ENCODE results near the gene B3GALT6. TPM values are rescaled to one million over a fixed set of nuclear protein-coding genes. Genes with fewer than 3 reads are reported as not detected.

B3GALT6 gene
- total RNA-seq, 1 donor from 2014 or later, result 15.8 TPM

DNA sequence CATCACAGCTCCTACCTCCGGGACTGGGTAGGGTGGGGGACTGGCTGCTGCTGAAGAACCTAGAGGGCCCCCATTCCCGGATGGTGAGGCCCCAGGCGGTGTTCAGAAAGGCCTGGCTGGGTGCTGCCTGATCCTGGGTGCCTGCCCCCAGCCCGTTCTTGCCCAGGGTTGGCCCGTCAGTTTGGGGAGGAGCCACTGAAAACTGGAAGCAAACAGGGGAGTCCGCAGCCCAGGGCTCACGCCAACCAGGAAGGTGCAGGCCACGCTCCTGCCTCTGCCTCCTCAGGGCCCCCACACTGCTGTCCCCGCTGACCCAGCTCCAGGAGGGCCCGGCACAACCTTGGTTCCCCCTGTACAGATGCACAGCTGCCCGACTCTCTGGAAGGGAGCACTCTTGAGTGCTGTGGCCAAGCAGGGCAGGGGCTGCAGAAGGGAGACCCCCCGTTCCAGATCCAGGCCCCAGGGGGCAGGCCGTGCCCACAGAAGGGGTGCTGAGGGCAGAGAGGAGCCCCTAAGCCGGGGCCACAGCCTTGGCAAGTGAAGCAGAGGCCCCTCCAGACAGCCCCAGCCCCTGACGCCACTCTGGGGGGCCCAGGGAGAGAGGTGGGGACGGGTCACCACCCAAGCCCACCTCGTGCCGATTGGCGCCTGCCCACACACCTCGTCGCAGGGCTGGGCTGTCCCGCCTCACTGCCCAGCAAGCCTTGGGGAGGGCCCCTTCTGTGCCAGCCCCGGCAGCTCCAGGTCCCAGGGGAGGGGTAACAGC lies 9.0 kb downstream of the B3GALT6 start:
- peaks cover 6% of the 10 kb centered on the region for H3K27me3 ChIP-seq
- Mint-ChIP-seq H3K9me3 (no peaks in the 10 kb centered on the region), H3K4me1 (peaks cover 4% of the 10 kb centered on the region), H3K36me3 (no peaks in the 10 kb centered on the region), H3K27me3 (ENCODE audit: insufficient read depth, low read depth) (peaks cover 2% of the 10 kb centered on the region), H3K4me3 (no peak overlapping the region), H3K27ac (no peak overlapping the region)
- no peak overlapping the region for H3K4me3 ChIP-seq
- TF ChIP-seq EZH2phosphoT487 (IDR thresholded peaks at IDR 0.05) (no peak), CTCF (IDR thresholded peaks at IDR 0.05) (no peak), EZH2 (IDR thresholded peaks at IDR 0.05) (no peak)
- DNase-seq (ENCODE audit: low spot score), result no peak
- no peaks in the 10 kb centered on the region for H3K79me2 ChIP-seq (ENCODE audit: low read depth)
- no peak overlapping the region for H3K9ac ChIP-seq
- peaks cover 8% of the 10 kb centered on the region for H3F3A ChIP-seq (ENCODE audit: low read depth)
- H4K20me1 ChIP-seq (ENCODE audit: low read depth), result peaks cover 16% of the 10 kb centered on the region
- no peak overlapping the region for H3K27ac ChIP-seq
- peaks cover 9% of the 10 kb centered on the region for H3K4me1 ChIP-seq
- H3K9me3 ChIP-seq (ENCODE audit: low read depth), result no peaks in the 10 kb centered on the region
- H3K4me2 ChIP-seq, result no peak overlapping the region
- no peak overlapping the region for H2AFZ ChIP-seq (replicated peaks)
- H3K36me3 ChIP-seq, result no peaks in the 10 kb centered on the region

DNA sequence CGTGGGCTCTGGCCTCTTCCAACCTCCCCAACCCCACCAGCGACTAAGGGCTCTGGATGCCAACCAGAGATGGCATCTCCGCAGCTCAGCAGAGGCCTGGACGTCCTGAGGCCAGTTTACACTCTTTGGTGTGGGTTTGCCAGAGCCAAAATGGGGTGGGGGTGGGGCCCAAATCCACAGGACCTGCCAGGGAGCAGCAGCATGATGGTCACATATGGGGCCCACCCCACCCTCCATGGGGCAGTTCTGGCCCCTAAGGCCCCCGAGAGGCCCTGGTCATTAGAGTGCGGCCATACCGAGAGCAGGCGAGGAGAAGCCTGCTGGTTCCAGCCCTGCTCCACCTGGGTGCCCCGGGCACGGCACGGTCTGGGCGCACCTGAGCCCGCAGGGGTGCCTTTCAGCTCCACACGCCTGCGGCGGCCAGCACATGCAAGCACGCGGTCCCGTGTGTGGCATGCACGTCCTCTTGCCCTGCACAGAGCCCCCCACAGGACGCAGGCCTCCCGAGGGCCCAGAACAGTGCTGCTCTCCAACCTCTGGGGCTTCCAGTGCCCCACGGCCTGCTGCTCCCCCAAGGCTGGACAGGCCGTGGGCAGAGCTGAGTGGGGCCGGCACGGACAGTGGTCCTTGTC lies 9.7 kb downstream of the B3GALT6 start:
- H3F3A ChIP-seq (ENCODE audit: low read depth), result peaks cover 8% of the 10 kb centered on the region
- peaks cover 10% of the 10 kb centered on the region for H4K20me1 ChIP-seq (ENCODE audit: low read depth)
- no peaks in the 10 kb centered on the region for H3K36me3 Mint-ChIP-seq
- H3K27ac Mint-ChIP-seq, result no peak overlapping the region
- no peaks in the 10 kb centered on the region for H3K9me3 ChIP-seq (ENCODE audit: low read depth)
- no peak for TF ChIP-seq EZH2 (IDR thresholded peaks at IDR 0.05)
- no peak for TF ChIP-seq EZH2phosphoT487 (IDR thresholded peaks at IDR 0.05)
- no peak for TF ChIP-seq CTCF (IDR thresholded peaks at IDR 0.05)
- no peak overlapping the region for H2AFZ ChIP-seq (replicated peaks)
- no peak overlapping the region for H3K4me3 ChIP-seq
- peaks cover 14% of the 10 kb centered on the region for H3K4me1 ChIP-seq
- H3K27ac ChIP-seq, result no peak overlapping the region
- H3K27me3 ChIP-seq, result peaks cover 13% of the 10 kb centered on the region
- no peaks in the 10 kb centered on the region for H3K79me2 ChIP-seq (ENCODE audit: low read depth)
- H3K9me3 Mint-ChIP-seq, result no peaks in the 10 kb centered on the region
- H3K4me3 Mint-ChIP-seq, result no peak overlapping the region
- peaks cover 2% of the 10 kb centered on the region for H3K27me3 Mint-ChIP-seq (ENCODE audit: insufficient read depth, low read depth)
- DNase-seq (ENCODE audit: low spot score), result no peak
- peaks cover 4% of the 10 kb centered on the region for H3K4me1 Mint-ChIP-seq
- H3K4me2 ChIP-seq, result no peak overlapping the region
- H3K9ac ChIP-seq, result no peak overlapping the region
- H3K36me3 ChIP-seq, result no peaks in the 10 kb centered on the region

DNA sequence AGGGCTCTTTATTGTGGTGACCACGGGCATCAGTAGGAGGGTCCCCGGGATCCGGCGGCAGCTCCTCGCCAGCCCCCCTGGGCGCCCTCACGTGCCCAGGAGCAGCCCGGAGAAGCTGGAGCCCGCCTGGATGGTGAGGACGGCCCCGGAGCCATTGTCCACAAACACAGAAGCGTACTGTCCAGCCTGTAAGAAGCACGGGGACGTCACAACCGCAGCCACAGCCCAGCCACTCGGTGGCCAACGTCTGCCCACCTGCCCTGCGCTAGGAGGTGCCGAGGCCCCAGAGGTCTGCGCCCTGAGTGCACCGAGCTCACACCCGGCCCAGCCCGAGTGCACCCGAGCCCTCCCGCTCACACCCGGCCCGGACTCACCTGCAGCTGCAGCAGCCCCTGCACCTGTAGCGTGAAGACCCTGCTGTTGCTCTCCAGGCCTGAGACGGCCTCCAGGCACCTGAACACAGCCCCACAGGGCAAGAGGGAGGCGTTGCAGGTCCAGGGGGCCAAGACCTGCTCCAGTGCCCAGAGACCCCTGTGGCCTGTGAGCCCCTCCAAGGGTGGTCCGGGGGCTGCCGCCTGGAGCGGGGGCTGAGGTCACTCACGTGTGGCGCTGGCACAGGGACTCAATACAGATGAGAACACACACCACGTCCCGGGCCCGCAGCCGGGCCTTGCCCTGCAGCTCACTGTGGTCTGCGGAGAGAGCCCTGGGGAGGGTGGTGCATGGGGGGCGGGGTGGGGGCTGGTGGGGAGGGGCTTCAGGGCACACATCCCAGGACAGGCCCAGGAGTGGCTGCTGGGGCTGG lies 10.6 kb downstream of the B3GALT6 start:
- DNase-seq (ENCODE audit: low spot score), result no peak
- Histone ChIP-seq H3K9me3 (ENCODE audit: low read depth) (no peaks in the 10 kb centered on the region), H3K4me1 (peaks cover 14% of the 10 kb centered on the region), H3K9ac (no peak overlapping the region), H3K79me2 (ENCODE audit: low read depth) (no peaks in the 10 kb centered on the region), H3K27me3 (peaks cover 22% of the 10 kb centered on the region), H3F3A (ENCODE audit: low read depth) (peaks cover 5% of the 10 kb centered on the region), H3K4me3 (no peak overlapping the region), H3K27ac (no peak overlapping the region), H3K36me3 (no peaks in the 10 kb centered on the region), H2AFZ (replicated peaks) (no peak overlapping the region), H4K20me1 (ENCODE audit: low read depth) (peaks cover 13% of the 10 kb centered on the region), H3K4me2 (no peak overlapping the region)
- peaks cover 4% of the 10 kb centered on the region for H3K27me3 Mint-ChIP-seq (ENCODE audit: insufficient read depth, low read depth)
- H3K27ac Mint-ChIP-seq, result no peak overlapping the region
- no peaks in the 10 kb centered on the region for H3K36me3 Mint-ChIP-seq
- H3K4me1 Mint-ChIP-seq, result peaks cover 4% of the 10 kb centered on the region
- TF ChIP-seq EZH2phosphoT487 (IDR thresholded peaks at IDR 0.05) (no peak), EZH2 (IDR thresholded peaks at IDR 0.05) (no peak), CTCF (IDR thresholded peaks at IDR 0.05) (no peak)
- no peak overlapping the region for H3K4me3 Mint-ChIP-seq
- H3K9me3 Mint-ChIP-seq, result no peaks in the 10 kb centered on the region
